Neural progenitor cell (in vitro differentiated cells): Measurements from ENCODE around the gene CYB5B. TPM values are rescaled to one million over a fixed set of nuclear protein-coding genes. Genes with fewer than 3 reads are reported as not detected.

ENCODE experiments used
- DNase-seq: peaks from one replicate; pipeline ENCODE4 v3.0.0-alpha.2; 2016; ENCODE audit warnings: low spot score
- H2AFZ ChIP-seq: fragments of 200-600 bp; sonication (generic); replicated peaks from 2 replicates; pipeline ENCODE4 v1.6.1; 2016; ENCODE audit warnings: antibody characterized with exemption
- H3F3A ChIP-seq: fragments of 200-600 bp; sonication (generic); 2 replicates; pipeline ENCODE4 v1.6.1; 2016; ENCODE audit warnings: antibody characterized with exemption, low read depth
- H3K27ac ChIP-seq: fragments of 200-600 bp; sonication (generic); 2 replicates; pipeline ENCODE4 v1.5.1; 2016; ENCODE audit warnings: mild to moderate bottlenecking
- H3K27me3 ChIP-seq: fragments of 200-600 bp; sonication (generic); 2 replicates; pipeline ENCODE4 v1.6.1; 2016; ENCODE audit warnings: mild to moderate bottlenecking, moderate library complexity
- H3K36me3 ChIP-seq: fragments of 200-600 bp; sonication (generic); 2 replicates; pipeline ENCODE4 v1.5.1; 2016
- H3K4me1 ChIP-seq: fragments of 200-600 bp; sonication (generic); 2 replicates; pipeline ENCODE4 v1.6.1; 2016; ENCODE audit warnings: mixed run types
- H3K4me2 ChIP-seq: fragments of 200-600 bp; sonication (generic); 2 replicates; pipeline ENCODE4 v1.6.1; 2016
- H3K4me3 ChIP-seq: fragments of 200-600 bp; sonication (generic); 2 replicates; pipeline ENCODE4 v1.5.1; 2016
- H3K79me2 ChIP-seq: fragments of 200-600 bp; sonication (generic); 2 replicates; pipeline ENCODE4 v1.6.1; 2016; ENCODE audit warnings: low read depth
- H3K9ac ChIP-seq: fragments of 200-600 bp; sonication (generic); 2 replicates; pipeline ENCODE4 v1.6.1; 2016
- H3K9me3 ChIP-seq: fragments of 200-600 bp; sonication (generic); 2 replicates; pipeline ENCODE4 v1.5.1; 2016; ENCODE audit warnings: low read depth
- H4K20me1 ChIP-seq: fragments of 200-600 bp; sonication (generic); 2 replicates; pipeline ENCODE4 v1.6.1; 2016; ENCODE audit warnings: low read depth
- H3K27ac Mint-ChIP-seq: 3 replicates; pipeline ENCODE4 v1.8.0; 2021; ENCODE audit warnings: mixed read lengths
- H3K27me3 Mint-ChIP-seq: 2 replicates; pipeline ENCODE4 v1.8.0; 2022; ENCODE audit warnings: low read depth, mild to moderate bottlenecking, inconsistent platforms, moderate library complexity, mixed read lengths; ENCODE audit not compliant: insufficient read depth
- H3K36me3 Mint-ChIP-seq: 3 replicates; pipeline ENCODE4 v1.8.0; 2021; ENCODE audit warnings: mixed read lengths
- H3K4me1 Mint-ChIP-seq: 3 replicates; pipeline ENCODE4 v1.8.0; 2021; ENCODE audit warnings: mixed read lengths
- H3K4me3 Mint-ChIP-seq: 3 replicates; pipeline ENCODE4 v1.8.0; 2021; ENCODE audit warnings: mild to moderate bottlenecking, moderate library complexity, mixed read lengths
- H3K9me3 Mint-ChIP-seq: 3 replicates; pipeline ENCODE4 v1.8.0; 2020; ENCODE audit warnings: mixed read lengths
- CTCF ChIP-seq: fragments of 200-600 bp; sonication (generic); IDR thresholded peaks from 2 replicates; pipeline ENCODE4 v1.5.1; 2017; ENCODE audit warnings: antibody characterized with exemption, mild to moderate bottlenecking
- EZH2 ChIP-seq: fragments of 200-600 bp; sonication (generic); IDR thresholded peaks from 2 replicates; pipeline ENCODE4 v1.6.1; 2017; ENCODE audit warnings: antibody characterized with exemption, mild to moderate bottlenecking, moderate library complexity
- EZH2phosphoT487 ChIP-seq: fragments of 200-600 bp; sonication (generic); IDR thresholded peaks from 2 replicates; pipeline ENCODE4 v1.6.1; 2017; ENCODE audit warnings: antibody characterized with exemption
- total RNA-seq: library from RNA; depleted of rRNA; stranded (reverse); fragments of >200 nt; gene quantifications from 2 replicates; pipeline ENCODE4 v1.2.3, GENCODE V29; 2015; ENCODE audit warnings: low replicate concordance

The CYB5B gene
- total RNA-seq, 1 donor from 2014 or later, result 108 TPM

- H3K27me3 Mint-ChIP-seq, result no peaks in the 10 kb centered on the region
- Histone ChIP-seq H3K9me3 (no peaks in the 10 kb centered on the region), H3K4me1 (no peaks in the 10 kb centered on the region), H4K20me1 (no peaks in the 10 kb centered on the region), H3K79me2 (no peaks in the 10 kb centered on the region), H3F3A (no peaks in the 10 kb centered on the region), H3K27ac (no peak overlapping the region), H3K4me2 (no peak overlapping the region), H3K36me3 (no peaks in the 10 kb centered on the region), H2AFZ (no peak overlapping the region), H3K4me3 (no peak overlapping the region), H3K9ac (no peak overlapping the region), H3K27me3 (no peaks in the 10 kb centered on the region)
- no peaks in the 10 kb centered on the region for H3K9me3 Mint-ChIP-seq
- no peak overlapping the region for H3K27ac Mint-ChIP-seq
- no peak overlapping the region for H3K4me3 Mint-ChIP-seq
- no peaks in the 10 kb centered on the region for H3K36me3 Mint-ChIP-seq
- H3K4me1 Mint-ChIP-seq, result no peaks in the 10 kb centered on the region
- TF ChIP-seq CTCF, result no peak
- no peak for TF ChIP-seq EZH2phosphoT487
- no peak for TF ChIP-seq EZH2
- DNase-seq, result no peak
Observed at GRCh38 chr16:69411064-69411985, 13.1 kb upstream of the CYB5B start.

GRCh38 chr16:69412287-69412686 is 12.1 kb upstream of the CYB5B start:
- H3K27me3 Mint-ChIP-seq, result no peaks in the 10 kb centered on the region
- no peak overlapping the region for H3K4me3 Mint-ChIP-seq
- no peak overlapping the region for H3K4me3 ChIP-seq
- H3K4me2 ChIP-seq, result no peak overlapping the region
- no peak overlapping the region for H2AFZ ChIP-seq
- H3K4me1 Mint-ChIP-seq, result no peaks in the 10 kb centered on the region
- TF ChIP-seq EZH2phosphoT487 (no peak), EZH2 (no peak)
- no peaks in the 10 kb centered on the region for H3K79me2 ChIP-seq
- H3F3A ChIP-seq, result no peaks in the 10 kb centered on the region
- H4K20me1 ChIP-seq, result no peaks in the 10 kb centered on the region
- no peaks in the 10 kb centered on the region for H3K9me3 Mint-ChIP-seq
- no peaks in the 10 kb centered on the region for H3K4me1 ChIP-seq
- DNase-seq, result no peak
- no peaks in the 10 kb centered on the region for H3K36me3 ChIP-seq
- H3K27ac ChIP-seq, result no peak overlapping the region
- H3K9me3 ChIP-seq, result no peaks in the 10 kb centered on the region
- H3K27ac Mint-ChIP-seq, result no peak overlapping the region
- no peaks in the 10 kb centered on the region for H3K36me3 Mint-ChIP-seq
- no peaks in the 10 kb centered on the region for H3K27me3 ChIP-seq
- no peak overlapping the region for H3K9ac ChIP-seq

- Histone ChIP-seq H4K20me1 (no peaks in the 10 kb centered on the region), H3K36me3 (no peaks in the 10 kb centered on the region), H3K4me3 (no peak overlapping the region), H3K4me2 (no peak overlapping the region), H2AFZ (no peak overlapping the region), H3F3A (no peaks in the 10 kb centered on the region), H3K27me3 (no peaks in the 10 kb centered on the region), H3K9ac (no peak overlapping the region), H3K4me1 (no peaks in the 10 kb centered on the region), H3K9me3 (no peaks in the 10 kb centered on the region), H3K27ac (no peak overlapping the region), H3K79me2 (no peaks in the 10 kb centered on the region)
- TF ChIP-seq EZH2phosphoT487 (no peak), EZH2 (no peak), CTCF (no peak)
- no peak for DNase-seq
- Mint-ChIP-seq H3K36me3 (no peaks in the 10 kb centered on the region), H3K4me3 (no peak overlapping the region), H3K4me1 (no peaks in the 10 kb centered on the region), H3K9me3 (no peaks in the 10 kb centered on the region), H3K27ac (no peak overlapping the region), H3K27me3 (no peaks in the 10 kb centered on the region)
Observed at GRCh38 chr16:69413045-69413664, 11.3 kb upstream of the CYB5B start.
